ENCODE measurements around the gene SLC35F3.
"Not testable (repeated sequence)": the region's sequence is repeated elsewhere in the genome, so short reads cannot be mapped to it uniquely, and the experiment has no call there.

SLC35F3 gene

GRCh38 chr1:234330843-234331215 lies 426.4 kb downstream of the SLC35F3 start:
- DNase-seq: no peak

GRCh38 chr1:234331507-234331906 lies 427.0 kb downstream of the SLC35F3 start:
- DNase-seq: no peak

GRCh38 chr1:234336359-234336758 lies 431.9 kb downstream of the SLC35F3 start:
- DNase-seq: no peak

- DNase-seq: no peak
Observed at GRCh38 chr1:234337233-234337632, 432.8 kb downstream of the SLC35F3 start.

GRCh38 chr1:234340528-234340927 lies 436.1 kb downstream of the SLC35F3 start:
- DNase-seq: no peak

- no peak for DNase-seq
Observed at GRCh38 chr1:234342774-234343173, 438.3 kb downstream of the SLC35F3 start.

GRCh38 chr1:234345237-234345636 lies 440.8 kb downstream of the SLC35F3 start:
- no peak for DNase-seq

- no peak for DNase-seq
Observed at GRCh38 chr1:234348964-234349363, 444.5 kb downstream of the SLC35F3 start.

- DNase-seq: no peak
Observed at GRCh38 chr1:234355782-234356510, 451.5 kb downstream of the SLC35F3 start.

GRCh38 chr1:234356615-234357269 lies 452.3 kb downstream of the SLC35F3 start:
- DNase-seq: not testable (repeated sequence)

GRCh38 chr1:234357831-234358230 lies 453.4 kb downstream of the SLC35F3 start:
- DNase-seq: no peak

- no peak for DNase-seq
Observed at GRCh38 chr1:234361102-234361603, 456.7 kb downstream of the SLC35F3 start.

- no peak for DNase-seq
Observed at GRCh38 chr1:234362558-234362957, 458.1 kb downstream of the SLC35F3 start.

GRCh38 chr1:234368320-234369032 lies 464.0 kb downstream of the SLC35F3 start:
- no peak for DNase-seq

GRCh38 chr1:234369033-234369430 lies 464.6 kb downstream of the SLC35F3 start:
- DNase-seq: no peak

GRCh38 chr1:234369784-234370183 lies 465.3 kb downstream of the SLC35F3 start:
- DNase-seq: no peak

- DNase-seq: no peak
Observed at GRCh38 chr1:234371414-234371813, 466.9 kb downstream of the SLC35F3 start.

- DNase-seq: no peak
Observed at GRCh38 chr1:234372011-234372757, 467.7 kb downstream of the SLC35F3 start.

GRCh38 chr1:234373064-234373958 lies 468.8 kb downstream of the SLC35F3 start, which contains the start of gene COA6:
COA6 (plus strand) TSS chr1:234373456; CDS start chr1:234373467, 11 bp downstream.
- peak; percentile 92 for DNase-seq

GRCh38 chr1:234373959-234374254 lies 469.4 kb downstream of the SLC35F3 start:
- no peak for DNase-seq
